Panc1 (cell line): ENCODE measurements around the gene KCNJ5. TPM values are rescaled to one million over a fixed set of nuclear protein-coding genes. Genes with fewer than 3 reads are reported as not detected.

Source experiments
- ATAC-seq: fragments of 200-7000 bp; cut with Tn5 transposase; 2 replicates; pipeline ENCODE4 v1.9.1; 2020; ENCODE audit warnings: mild to moderate bottlenecking, moderate library complexity
- BruUV-seq: library from RNA; stranded (reverse); fragments of 400-500 nt; replicated peaks from 2 replicates; lab custom pipeline; 2021; lab: Mats Ljungman, UMichigan
- CTCF ChIA-PET: fragments of 300-600 bp; sonication (Branson Sonifier 250); formaldehyde crosslinking; loops from one replicate; lab custom pipeline; 2022; ENCODE audit warnings: antibody characterized with exemption; lab: Charles Lee
- POLR2A ChIA-PET: fragments of 300-600 bp; sonication (Branson Sonifier 250); formaldehyde crosslinking; loops from one replicate; lab custom pipeline; 2022; ENCODE audit warnings: antibody characterized with exemption; lab: Charles Lee
- DNase-seq: peaks from one replicate; pipeline ENCODE4 v3.0.0-alpha.2; 2010; ENCODE audit warnings: low read depth, low spot score
- H3K27ac ChIP-seq: 2 replicates; pipeline ENCODE4 v1.5.1; 2011; ENCODE audit warnings: mild to moderate bottlenecking, low read length, inconsistent platforms
- H3K27me3 ChIP-seq: fragments of 200-500 bp; sonication (Bioruptor generic); 2 replicates; pipeline ENCODE4 v1.6.0; 2014; ENCODE audit warnings: low read length, inconsistent platforms; ENCODE audit not compliant: control insufficient read depth, insufficient read depth
- H3K36me3 ChIP-seq: fragments of 200-500 bp; sonication (Bioruptor generic); 2 replicates; pipeline ENCODE4 v1.5.1; 2014; ENCODE audit warnings: inconsistent platforms, mild to moderate bottlenecking, low read length, moderate library complexity; ENCODE audit not compliant: control insufficient read depth, insufficient read depth
- H3K4me1 ChIP-seq: 2 replicates; pipeline ENCODE4 v1.5.1; 2011; ENCODE audit warnings: inconsistent platforms, mild to moderate bottlenecking, low read length, moderate library complexity; ENCODE audit not compliant: control insufficient read depth, insufficient read depth
- H3K4me3 ChIP-seq, 2 experiments: 2 replicates each; pipeline ENCODE4 v1.5.1; 2011 to 2012; ENCODE audit warnings: low read depth in 2 of 2, low read length in 2 of 2, mild to moderate bottlenecking in 2 of 2, inconsistent platforms in 1 of 2, moderate library complexity in 1 of 2
- H3K9me3 ChIP-seq: fragments of 200-500 bp; sonication (Bioruptor generic); 2 replicates; pipeline ENCODE4 v1.5.1; 2014; ENCODE audit warnings: low read depth, mild to moderate bottlenecking, inconsistent platforms, low read length, moderate library complexity; ENCODE audit not compliant: control insufficient read depth, insufficient read depth
- POLR2AphosphoS5 ChIP-seq: IDR thresholded peaks from 2 replicates; pipeline ENCODE4 v1.6.1; 2012; ENCODE audit warnings: mild to moderate bottlenecking, low read depth, low read length, moderate library complexity
- SIN3A ChIP-seq: IDR thresholded peaks from 2 replicates; pipeline ENCODE4 v1.6.1; 2012; ENCODE audit warnings: low read depth, mild to moderate bottlenecking, low read length, moderate library complexity, borderline replicate concordance; ENCODE audit not compliant: insufficient read depth
- TCF7L2 ChIP-seq: IDR thresholded peaks from 2 replicates; pipeline ENCODE4 v1.6.1; 2011; ENCODE audit warnings: mild to moderate bottlenecking, low read depth, low read length, inconsistent platforms
- in situ Hi-C: cut with HindIII; loops from 2 replicates; pipeline ENCODE4 v1.10.0; 2016; ENCODE audit warnings: low sequenced_read_pairs, low pct_unique_long_range_greater_than_20kb
- intact Hi-C: fragments of 100-400 bp; cut with micrococcal nuclease; formaldehyde crosslinking; loops from one replicate; pipeline ENCODE4 v1.10.0; 2022; ENCODE audit not compliant: unreplicated experiment
- total RNA-seq: library from RNA; stranded (reverse); gene quantifications from one replicate; pipeline ENCODE4 v1.2.1, GENCODE V29; 2021; ENCODE audit not compliant: unreplicated experiment
- TF ChIP-seq, protein P1 (sequence below): fragments of 450-650 bp; IDR thresholded peaks from 2 replicates; pipeline ENCODE4 v1.5.1; 2017; ENCODE audit warnings: mild to moderate bottlenecking
- TF ChIP-seq, protein P2 (sequence below), 2 experiments: IDR thresholded peaks; 2 replicates each; pipeline ENCODE4 v1.6.1; 2011 to 2012; ENCODE audit warnings: low read depth in 2 of 2, control low read depth in 1 of 2, low read length in 1 of 2, mild to moderate bottlenecking in 1 of 2, moderate library complexity in 1 of 2; ENCODE audit not compliant: insufficient read depth in 1 of 2

Gene KCNJ5
- total RNA-seq, 1 experiment from 2014 or later = 0.28 TPM

DNA sequence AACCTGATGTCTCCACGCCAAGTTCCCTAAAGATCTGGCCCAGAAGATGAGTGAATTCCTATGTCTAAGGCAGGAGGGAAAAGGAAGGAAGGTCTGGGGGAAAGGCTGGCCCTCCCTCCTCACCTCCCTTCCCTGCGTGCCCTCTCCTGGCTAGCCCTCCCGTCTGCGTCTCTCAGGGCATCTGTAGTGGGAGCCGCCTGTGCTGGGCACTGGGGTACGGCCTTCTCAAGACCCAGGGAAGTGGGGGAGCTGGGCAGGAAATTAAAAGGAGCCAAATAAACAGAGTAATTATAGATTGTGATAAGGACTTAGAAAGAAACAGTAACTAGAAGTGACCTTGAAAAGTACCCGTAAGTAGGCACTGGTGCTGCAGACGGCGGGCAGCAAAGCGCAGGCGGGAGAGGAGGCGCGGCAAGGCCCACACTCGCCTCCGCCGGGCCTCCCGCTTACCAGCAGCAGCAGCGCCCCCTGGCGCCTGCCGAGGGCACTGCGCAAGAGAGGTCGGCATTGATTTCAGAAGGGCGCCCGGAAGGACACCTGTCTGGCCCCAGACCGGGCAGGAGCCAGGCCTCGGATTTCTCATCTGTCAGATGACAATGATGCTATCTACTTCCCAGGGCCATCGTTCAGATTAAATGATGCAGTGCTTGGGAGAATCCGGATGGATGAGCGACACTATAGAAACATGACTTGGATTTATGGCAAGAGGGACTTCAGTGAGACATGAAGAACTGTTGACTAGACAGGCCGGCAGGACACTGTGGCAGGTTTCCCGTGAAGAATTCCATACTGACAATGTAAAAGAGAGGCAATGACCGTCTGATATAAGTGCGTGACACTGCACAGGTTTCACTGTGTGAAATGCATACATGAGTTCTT is 31.4 kb upstream of the KCNJ5 start:
- CTCF ChIA-PET = interaction anchor here (0.7 kb wide), 1 partner anchor 695 kb away, joined by 3 read pairs; no protein-coding TSS in a partner anchor
- no peak overlapping the region for H3K4me3 ChIP-seq
- peak; percentile 45 for DNase-seq
- H3K27ac ChIP-seq = no peak overlapping the region
- H3K9me3 ChIP-seq = no peaks in the 10 kb centered on the region
- TF ChIP-seq, protein P1, sequence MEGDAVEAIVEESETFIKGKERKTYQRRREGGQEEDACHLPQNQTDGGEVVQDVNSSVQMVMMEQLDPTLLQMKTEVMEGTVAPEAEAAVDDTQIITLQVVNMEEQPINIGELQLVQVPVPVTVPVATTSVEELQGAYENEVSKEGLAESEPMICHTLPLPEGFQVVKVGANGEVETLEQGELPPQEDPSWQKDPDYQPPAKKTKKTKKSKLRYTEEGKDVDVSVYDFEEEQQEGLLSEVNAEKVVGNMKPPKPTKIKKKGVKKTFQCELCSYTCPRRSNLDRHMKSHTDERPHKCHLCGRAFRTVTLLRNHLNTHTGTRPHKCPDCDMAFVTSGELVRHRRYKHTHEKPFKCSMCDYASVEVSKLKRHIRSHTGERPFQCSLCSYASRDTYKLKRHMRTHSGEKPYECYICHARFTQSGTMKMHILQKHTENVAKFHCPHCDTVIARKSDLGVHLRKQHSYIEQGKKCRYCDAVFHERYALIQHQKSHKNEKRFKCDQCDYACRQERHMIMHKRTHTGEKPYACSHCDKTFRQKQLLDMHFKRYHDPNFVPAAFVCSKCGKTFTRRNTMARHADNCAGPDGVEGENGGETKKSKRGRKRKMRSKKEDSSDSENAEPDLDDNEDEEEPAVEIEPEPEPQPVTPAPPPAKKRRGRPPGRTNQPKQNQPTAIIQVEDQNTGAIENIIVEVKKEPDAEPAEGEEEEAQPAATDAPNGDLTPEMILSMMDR = peak; percentile 100
- TF ChIP-seq SIN3A = no peak
- BruUV-seq = no TSS peak
- no peaks in the 10 kb centered on the region for H3K36me3 ChIP-seq
- peak; percentile 90 for ATAC-seq
- in situ Hi-C loops = no loop called here
- intact Hi-C loops = no loop called here
- H3K4me1 ChIP-seq = no peaks in the 10 kb centered on the region
- POLR2A ChIA-PET = no interaction called here
- H3K27me3 ChIP-seq = peaks cover 14% of the 10 kb centered on the region

DNA sequence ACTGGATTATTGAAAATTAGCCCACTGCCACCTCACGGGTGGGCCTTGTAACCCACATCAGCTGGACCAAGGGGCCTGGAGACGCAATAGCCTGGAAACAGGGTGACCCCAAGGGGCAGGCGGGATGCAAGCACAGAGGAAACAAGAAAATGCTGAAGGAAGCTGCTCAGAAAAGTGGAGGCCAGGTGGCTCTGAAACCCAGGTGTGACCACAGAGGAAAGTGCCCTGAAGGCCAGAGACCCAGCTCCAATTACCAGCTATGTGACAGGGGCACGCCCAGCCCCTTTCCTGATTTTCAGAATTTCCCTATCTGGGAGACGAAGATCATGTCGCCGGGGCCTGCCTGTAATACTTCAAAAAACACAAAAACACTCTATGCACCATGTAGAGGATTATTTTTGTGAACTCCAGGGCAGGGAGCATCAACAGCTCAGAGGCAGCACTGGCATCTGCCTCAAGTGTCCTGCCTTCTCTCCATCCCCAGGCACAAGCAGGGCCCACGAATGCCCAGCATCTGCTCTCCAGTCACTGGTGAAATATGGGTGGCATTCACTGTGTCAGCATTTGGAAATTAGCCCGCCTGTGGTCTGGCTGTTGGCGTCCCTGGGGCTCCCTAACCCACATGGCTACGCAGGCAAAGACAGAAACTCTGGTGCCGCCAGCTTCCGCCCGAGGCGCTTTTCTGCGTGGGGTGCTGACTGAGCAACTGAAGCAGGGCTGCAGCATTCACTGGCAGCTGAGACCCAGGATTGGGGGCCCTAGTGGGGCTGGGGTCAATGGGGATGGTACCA is 30.4 kb upstream of the KCNJ5 start:
- no peak for TF ChIP-seq POLR2AphosphoS5
- no peak for TF ChIP-seq SIN3A
- TF ChIP-seq, protein P1 = no peak
- TF ChIP-seq TCF7L2 = no peak
- TF ChIP-seq, protein P2, sequence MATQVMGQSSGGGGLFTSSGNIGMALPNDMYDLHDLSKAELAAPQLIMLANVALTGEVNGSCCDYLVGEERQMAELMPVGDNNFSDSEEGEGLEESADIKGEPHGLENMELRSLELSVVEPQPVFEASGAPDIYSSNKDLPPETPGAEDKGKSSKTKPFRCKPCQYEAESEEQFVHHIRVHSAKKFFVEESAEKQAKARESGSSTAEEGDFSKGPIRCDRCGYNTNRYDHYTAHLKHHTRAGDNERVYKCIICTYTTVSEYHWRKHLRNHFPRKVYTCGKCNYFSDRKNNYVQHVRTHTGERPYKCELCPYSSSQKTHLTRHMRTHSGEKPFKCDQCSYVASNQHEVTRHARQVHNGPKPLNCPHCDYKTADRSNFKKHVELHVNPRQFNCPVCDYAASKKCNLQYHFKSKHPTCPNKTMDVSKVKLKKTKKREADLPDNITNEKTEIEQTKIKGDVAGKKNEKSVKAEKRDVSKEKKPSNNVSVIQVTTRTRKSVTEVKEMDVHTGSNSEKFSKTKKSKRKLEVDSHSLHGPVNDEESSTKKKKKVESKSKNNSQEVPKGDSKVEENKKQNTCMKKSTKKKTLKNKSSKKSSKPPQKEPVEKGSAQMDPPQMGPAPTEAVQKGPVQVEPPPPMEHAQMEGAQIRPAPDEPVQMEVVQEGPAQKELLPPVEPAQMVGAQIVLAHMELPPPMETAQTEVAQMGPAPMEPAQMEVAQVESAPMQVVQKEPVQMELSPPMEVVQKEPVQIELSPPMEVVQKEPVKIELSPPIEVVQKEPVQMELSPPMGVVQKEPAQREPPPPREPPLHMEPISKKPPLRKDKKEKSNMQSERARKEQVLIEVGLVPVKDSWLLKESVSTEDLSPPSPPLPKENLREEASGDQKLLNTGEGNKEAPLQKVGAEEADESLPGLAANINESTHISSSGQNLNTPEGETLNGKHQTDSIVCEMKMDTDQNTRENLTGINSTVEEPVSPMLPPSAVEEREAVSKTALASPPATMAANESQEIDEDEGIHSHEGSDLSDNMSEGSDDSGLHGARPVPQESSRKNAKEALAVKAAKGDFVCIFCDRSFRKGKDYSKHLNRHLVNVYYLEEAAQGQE (IDR thresholded peaks at IDR 0.05; ENCODE audit: insufficient read depth in 1 of 2, low read depth in 2 of 2, low read length in 1 of 2) = no peak
- intact Hi-C loops (no loop called here), in situ Hi-C loops (no loop called here)
- BruUV-seq = no TSS peak
- Histone ChIP-seq H3K27me3 (peaks cover 13% of the 10 kb centered on the region), H3K4me3 (no peak overlapping the region), H3K27ac (no peak overlapping the region), H3K4me1 (no peaks in the 10 kb centered on the region), H3K36me3 (no peaks in the 10 kb centered on the region), H3K9me3 (no peaks in the 10 kb centered on the region)
- ChIA-PET CTCF (interaction anchor here (0.6 kb wide), 1 partner anchor 45 kb away, joined by 3 read pairs; no protein-coding TSS in a partner anchor), POLR2A (no interaction called here)
- DNase-seq (no peak), ATAC-seq (no peak)
